GM18870 (cell line): ENCODE measurements around the gene RPUSD1.
"Not testable (repeated sequence)": the region's sequence is repeated elsewhere in the genome, so short reads cannot be mapped to it uniquely, and the experiment has no call there.

Experiments
- ATAC-seq: cut with Tn5 transposase; IDR thresholded peaks from one replicate; pipeline ENCODE4 v1.9.1; 2021; ENCODE audit warnings: moderate library complexity; ENCODE audit not compliant: unreplicated experiment

Gene RPUSD1

DNA sequence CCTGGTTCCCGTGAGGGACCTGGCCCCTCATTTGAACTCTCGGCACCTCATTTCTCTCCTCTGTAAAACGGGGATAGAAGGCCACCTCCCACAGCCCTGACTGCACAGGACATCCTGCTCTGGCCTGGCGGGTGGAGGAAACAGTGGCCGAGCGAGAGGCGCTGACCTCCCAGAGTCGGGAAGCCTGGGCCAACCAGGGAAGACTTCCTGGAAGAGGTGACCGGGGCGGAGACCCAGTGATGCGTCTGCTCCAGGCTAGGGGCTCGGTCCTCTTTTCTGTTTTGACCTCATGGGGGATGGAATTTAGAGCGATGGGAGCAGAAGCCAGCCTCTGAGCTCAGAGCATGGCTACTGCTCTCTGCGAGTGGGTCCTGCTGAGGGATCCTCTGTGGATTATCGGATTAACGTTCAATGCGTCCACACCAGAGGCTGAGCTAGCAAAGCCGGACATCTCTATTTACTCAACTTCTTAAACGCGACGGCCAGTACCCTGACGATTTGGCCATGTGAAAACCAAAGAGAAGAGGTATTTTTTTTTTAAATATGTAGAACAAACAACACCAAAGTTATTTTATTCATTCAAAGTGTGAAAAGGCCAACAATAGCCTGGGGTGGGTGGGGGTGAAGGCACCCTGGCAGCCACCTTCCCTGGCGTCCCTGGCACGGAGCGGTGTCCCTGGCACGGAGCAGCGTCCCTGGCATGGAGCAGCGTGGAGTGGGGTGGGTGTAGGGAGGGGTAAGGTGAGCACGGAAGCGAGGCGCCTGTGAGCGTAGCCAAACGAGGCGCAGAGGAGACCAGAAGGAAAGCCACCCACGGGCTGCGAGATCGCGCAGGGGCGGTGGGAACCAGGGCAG, 36.8 kb downstream of the RPUSD1 start:
- ATAC-seq: no peak

GRCh38 chr16:750485-750884, 37.7 kb downstream of the RPUSD1 start:
- ATAC-seq: no peak

DNA sequence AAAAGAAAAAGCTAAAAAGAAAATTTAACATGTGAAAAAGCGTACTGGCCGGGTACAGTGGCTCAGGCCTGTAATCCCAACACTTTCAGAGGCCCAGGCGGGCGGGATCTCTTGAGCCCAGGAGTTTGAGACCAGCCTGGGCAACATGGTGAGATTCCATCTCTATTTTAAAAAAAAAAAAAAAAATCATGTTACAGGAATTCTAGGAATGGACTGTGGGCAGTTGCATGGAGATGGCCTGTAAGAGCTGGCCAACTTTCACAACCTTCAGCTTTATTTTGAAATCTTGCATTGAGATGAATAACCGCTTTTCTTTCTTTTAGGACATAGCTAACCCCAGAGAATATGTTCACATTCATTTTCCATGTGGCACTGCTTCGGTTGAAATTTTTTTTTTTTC, 39.2 kb downstream of the RPUSD1 start:
- no peak for ATAC-seq

- ATAC-seq: no peak
Measured at GRCh38 chr16:747978-748746, 40.0 kb downstream of the RPUSD1 start.

- ATAC-seq: no peak
Measured at GRCh38 chr16:746637-747036, 41.5 kb downstream of the RPUSD1 start.

GRCh38 chr16:745739-746138, 42.4 kb downstream of the RPUSD1 start:
- no peak for ATAC-seq

- no peak for ATAC-seq
Measured at GRCh38 chr16:743794-744500, 44.2 kb downstream of the RPUSD1 start.

- ATAC-seq: not testable (repeated sequence)
Measured at GRCh38 chr16:742894-743293, 45.3 kb downstream of the RPUSD1 start.

DNA sequence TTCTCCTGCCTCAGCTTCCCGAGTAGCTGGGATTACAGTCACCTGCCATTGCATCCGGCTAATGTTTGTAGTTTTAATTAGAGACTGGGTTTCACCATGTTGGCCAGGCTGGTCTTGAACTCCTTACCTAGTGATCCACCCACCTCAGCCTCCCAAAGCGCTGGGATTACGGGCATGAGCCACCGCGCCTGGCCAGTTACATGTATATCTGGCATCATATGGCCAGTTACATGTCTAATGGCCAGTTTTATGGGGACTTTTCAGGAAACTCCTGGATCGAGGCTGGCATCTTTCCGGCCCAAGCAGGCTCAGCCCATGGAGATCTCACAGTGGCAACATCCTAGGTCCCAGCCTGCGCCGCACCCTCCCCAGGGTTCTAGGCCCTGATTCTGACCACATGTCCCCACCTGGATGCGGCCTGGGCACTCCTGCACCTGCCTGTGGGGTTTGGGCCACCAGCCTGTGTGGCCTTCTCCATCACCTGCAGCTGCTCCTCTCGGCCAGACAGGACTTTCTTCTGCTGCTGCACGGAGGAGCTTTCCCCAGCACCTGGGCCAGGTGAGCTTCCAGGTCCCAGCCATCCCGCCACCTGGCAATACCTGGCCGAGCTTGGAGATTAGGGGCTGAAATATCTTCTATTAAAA, 46.1 kb downstream of the RPUSD1 start:
- no peak for ATAC-seq

DNA sequence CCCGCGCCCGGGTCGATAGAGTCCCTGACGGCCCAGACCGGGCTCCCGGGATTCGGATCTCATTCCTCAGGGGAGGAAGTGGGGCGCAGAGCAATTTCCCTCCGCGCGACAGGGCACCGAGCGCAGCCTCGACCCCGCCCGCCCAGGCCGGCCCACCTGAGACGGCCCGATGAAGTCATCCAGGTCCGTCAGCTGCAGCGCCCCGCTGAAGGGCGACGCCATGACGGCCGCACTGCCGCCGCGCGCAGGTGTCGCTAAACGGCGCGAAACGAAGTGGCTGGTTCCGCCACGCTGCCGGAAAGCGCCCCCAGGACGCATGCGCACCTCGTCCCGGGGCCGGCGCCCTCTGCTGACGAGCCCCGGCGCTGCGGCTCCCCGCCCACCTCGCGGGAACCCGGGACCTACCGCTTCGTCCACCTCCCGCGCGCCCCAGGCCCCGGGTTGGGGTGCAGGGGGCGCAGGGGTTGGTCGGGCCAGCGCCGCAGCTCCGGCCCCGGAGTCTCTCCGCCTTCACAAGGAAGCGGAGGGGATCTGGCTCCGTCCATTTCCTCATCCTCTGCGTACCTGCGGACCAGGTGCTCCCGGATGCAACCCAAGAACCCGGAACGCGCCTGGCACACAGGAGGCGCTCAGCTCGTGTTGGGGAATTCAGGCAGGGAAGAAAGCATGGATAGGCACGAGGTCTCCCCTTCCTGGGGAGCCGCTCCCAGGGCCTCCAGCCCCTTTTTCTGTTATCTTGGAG, 47.2 kb downstream of the RPUSD1 start, which contains the start of gene CIAO3:
CIAO3 (minus strand) TSS at position 234 of the 742 bp plus-strand sequence; CDS start at position 222, 12 bp downstream.
- ATAC-seq: no peak

DNA sequence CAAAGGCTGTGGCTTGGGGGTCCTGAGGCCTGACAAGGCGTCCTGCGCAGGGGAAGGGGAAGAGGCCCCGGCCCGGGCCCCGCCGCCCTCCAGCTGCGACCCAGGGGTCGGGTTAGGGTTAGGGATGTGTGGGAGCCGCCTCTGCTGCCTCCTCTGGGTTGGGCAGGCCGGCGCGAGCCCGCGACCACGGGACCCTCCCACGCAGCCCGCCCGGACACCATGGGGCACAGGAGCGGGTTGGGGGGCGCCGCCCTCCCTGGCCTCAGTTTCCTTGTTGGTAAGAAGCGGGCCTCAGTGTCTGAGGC, 47.8 kb downstream of the RPUSD1 start:
- no peak for ATAC-seq

DNA sequence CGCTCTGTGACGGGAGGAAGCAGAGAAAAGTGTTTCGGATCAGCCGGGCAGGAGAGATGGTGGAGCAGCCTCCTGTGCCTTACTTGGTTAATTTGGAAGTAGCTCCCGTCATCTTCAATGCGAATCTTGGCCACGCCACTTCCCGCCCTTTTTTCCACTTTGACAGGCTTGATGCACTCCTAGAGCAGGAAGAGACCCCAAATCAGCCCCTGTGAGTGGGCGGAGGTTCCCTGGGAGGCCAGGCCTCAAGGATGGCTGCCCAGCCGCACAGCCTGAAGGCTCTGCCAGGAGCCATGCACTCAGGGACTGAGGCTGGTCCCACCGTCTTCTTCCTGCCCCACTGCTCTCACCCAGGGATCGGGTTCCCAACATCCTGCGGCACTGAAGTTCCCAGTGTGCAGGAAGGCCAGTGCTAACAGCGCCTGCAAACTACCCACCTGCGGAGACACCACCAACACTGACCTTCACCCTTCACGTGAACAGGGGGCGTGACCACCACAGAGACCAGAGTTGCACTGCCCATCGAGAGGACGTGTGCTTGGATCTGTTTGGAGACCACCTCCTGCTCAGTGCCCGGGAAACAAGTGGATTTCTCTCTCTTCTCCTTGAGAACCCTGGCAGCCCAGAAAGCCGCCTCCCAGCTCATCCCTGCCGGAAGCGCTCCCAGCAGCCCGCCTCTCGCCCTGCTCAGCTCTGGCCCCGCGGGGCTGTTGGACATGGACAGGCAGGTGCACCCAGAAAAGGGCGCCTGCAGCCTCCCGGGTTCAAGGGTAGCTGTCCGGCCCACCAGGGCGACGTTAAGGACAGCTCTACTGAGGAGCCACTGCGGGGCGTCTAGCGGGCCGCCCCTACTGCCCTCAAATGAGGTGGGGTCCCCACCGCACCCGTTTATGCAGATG, 48.4 kb downstream of the RPUSD1 start:
- ATAC-seq: no peak

DNA sequence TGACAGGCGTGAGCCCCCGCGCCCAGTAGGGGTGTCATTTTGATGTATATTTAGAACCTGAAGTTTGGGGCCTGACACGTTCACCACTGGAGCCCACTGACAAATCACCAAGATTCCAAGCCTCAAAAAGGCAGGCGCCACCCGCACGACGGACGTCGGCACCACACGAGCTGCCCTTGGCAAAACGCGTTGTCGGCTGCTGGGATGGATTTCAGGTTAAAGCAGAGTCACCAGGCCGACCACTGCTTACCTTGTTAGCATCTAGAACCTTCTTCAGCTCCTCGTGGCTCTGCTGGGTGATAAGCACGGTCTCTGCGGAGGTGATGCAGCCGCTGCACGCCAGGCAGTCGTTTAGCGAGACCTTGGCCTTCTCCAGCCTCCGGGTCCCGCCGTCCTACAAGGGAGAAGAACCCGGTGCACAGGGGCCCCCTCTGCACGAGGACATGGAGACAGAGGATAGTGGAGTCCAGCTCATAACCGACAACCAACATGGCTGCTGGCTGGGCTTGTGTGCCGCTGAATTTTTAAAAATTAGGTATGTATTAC, 51.2 kb downstream of the RPUSD1 start:
- ATAC-seq: no peak

DNA sequence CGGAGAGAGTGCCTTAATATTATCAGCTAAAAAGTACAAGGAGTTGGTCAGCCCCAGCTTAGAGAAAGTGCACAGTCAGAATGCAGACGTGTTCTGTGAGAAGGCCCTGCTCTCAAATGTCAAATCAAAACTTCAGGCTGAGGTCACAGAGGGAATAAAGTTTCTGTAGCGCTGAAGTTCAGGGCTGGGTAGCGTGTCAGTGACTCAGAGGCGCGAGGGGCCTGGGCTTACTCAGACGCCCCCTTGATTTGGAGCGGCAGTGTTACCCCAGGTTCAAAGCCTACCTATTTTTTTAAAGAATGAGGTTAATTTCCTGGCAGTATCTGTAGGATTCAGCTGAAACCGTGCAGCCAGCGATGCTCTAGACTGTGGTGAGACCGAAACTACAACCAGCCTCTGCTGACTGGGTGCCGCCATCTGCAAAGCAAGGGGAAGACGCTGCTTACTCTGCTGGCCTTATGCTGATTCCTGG, 52.2 kb downstream of the RPUSD1 start:
- ATAC-seq: no peak

DNA sequence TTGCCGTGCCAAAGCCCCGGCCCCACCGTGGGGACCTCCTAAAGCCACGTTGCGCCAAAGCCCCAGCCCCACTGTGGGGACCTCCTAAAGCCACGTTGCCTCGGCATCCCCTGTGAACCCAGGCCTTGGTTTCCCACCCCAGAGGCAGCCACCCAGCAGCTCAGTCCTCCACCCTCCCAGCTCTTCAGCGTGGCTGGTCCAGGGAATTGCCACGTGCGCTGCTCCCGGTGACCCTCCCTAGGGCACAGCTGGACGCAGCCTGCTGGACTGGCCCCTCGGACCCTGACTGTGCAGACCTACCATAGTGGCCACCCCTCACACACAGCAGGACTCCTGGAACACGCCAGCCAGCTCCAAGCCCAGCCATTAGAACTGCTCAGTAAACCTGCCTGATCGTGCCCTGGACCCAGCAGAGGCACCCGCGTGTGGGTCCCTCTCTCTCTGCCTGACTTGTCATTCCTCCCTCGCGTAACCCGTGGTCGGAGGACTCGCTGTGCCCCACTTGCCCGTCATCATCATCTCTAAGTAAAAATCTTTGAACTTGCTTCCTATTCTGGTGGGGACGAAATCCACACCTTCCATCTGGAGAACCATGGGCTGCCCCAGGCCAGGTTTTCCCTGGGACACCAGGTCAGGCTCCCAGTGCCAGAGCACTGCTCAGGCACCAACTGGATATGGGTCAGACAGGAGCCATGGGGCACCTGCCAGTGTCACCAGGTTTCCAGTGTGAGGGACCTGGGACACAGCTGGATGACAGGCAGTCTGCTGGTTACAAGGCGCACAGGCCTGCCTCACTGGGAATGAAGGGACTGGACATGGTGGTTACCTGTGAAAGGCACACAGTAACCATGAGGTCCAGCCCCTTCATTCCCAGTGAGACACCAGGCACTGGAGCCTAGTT, 53.0 kb downstream of the RPUSD1 start:
- no peak for ATAC-seq
